AG04450 (cell line): ENCODE measurements around the gene TTLL9. TPM values are rescaled to one million over a fixed set of nuclear protein-coding genes. Genes with fewer than 3 reads are reported as not detected.

Experiments
- CTCF ChIA-PET: fragments of 300-600, 350-600 bp; formaldehyde crosslinking; extraction: SDS; loops from one replicate; lab custom pipeline; 2022; ENCODE audit warnings: antibody characterized with exemption, inconsistent platforms; lab: Charles Lee
- POLR2A ChIA-PET: fragments of 350-600 bp; formaldehyde crosslinking; extraction: SDS; loops from one replicate; lab custom pipeline; 2021; ENCODE audit warnings: antibody characterized with exemption, inconsistent platforms; lab: Yijun Ruan, JAX
- DNase-seq: peaks from one replicate; pipeline ENCODE4 v3.0.0-alpha.2; 2011; ENCODE audit warnings: low read depth, low spot score
- H3K27ac ChIP-seq: one replicate; pipeline ENCODE4 v1.5.1; 2012; ENCODE audit warnings: low read depth, low read length, control low read depth
- H3K27me3 ChIP-seq: one replicate; pipeline ENCODE4 v1.6.0; 2012; ENCODE audit warnings: low read length; ENCODE audit not compliant: control insufficient read depth, insufficient read depth
- H3K4me3 ChIP-seq: 2 replicates; pipeline ENCODE4 v1.5.1; 2011; ENCODE audit warnings: mild to moderate bottlenecking, low read depth, low read length, control low read depth
- H3K9me3 ChIP-seq: 2 replicates; pipeline ENCODE4 v1.5.1; 2012; ENCODE audit warnings: low read length; ENCODE audit not compliant: control insufficient read depth, insufficient read depth
- CTCF ChIP-seq: IDR thresholded peaks from 2 replicates; pipeline ENCODE4 v1.5.1; 2011; ENCODE audit warnings: low read depth, low read length, control low read depth, inconsistent platforms
- polyA plus RNA-seq: library from polyadenylated mRNA; depleted of rRNA; stranded (reverse); fragments of >200 nt; gene quantifications from 2 replicates; pipeline ENCODE4 v1.2.3, GENCODE V29; 2011

TTLL9 gene
- polyA plus RNA-seq, 1 experiment = not detected

DNA sequence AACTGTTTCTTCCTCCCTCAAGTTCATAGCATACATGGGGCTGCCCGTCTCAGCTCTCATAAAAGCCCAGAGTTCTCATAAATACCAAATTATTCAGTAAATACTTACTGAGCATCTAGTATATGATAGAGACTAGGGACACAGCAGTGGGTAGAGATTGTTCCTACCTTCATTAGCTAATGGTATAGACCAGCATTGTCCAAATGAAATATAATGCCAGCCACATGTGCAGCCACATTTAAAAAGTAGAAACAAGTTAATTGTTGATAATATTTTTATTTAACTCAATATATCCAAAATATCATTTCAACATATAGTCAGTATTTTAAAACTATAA lies 1.2 kb downstream of the TTLL9 start:
- no peak overlapping the region for H3K27ac ChIP-seq
- no peak for TF ChIP-seq CTCF
- ChIA-PET CTCF (interaction anchor here (0.7 to 1.9 kb wide), 3 partner anchors 18 to 604 kb away, joined by 3 to 10 read pairs (median 3); no protein-coding TSS in a partner anchor), POLR2A (no interaction called here)
- H3K27me3 ChIP-seq = peaks cover 52% of the 10 kb centered on the region
- H3K4me3 ChIP-seq = no peak overlapping the region
- H3K9me3 ChIP-seq = no peaks in the 10 kb centered on the region
- no peak for DNase-seq

DNA sequence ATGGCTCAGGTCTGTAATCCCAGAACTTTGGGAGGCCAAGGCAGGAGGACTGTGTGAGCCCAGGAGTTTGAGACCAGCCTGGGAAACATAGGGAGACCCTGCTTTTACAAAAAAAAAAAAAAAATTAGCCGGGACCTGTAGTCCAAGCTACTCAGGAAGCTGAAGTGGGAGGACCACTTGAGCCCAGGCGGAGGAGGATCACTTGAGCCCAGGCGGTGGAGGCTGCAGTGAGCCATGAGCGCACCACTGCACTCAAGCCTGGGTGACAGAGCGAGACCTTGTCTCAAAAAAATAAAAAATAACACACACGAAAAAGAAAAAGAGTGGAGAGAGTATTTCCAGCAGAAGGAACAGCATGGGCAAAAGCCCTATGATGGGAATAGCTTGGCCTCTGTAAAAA lies 2.0 kb downstream of the TTLL9 start:
- peaks cover 47% of the 10 kb centered on the region for H3K27me3 ChIP-seq
- no peak overlapping the region for H3K27ac ChIP-seq
- no peak for DNase-seq
- H3K9me3 ChIP-seq = no peaks in the 10 kb centered on the region
- no peak overlapping the region for H3K4me3 ChIP-seq
- TF ChIP-seq CTCF = no peak
- POLR2A ChIA-PET = no interaction called here
- CTCF ChIA-PET = interaction anchor here (0.7 to 1.9 kb wide), 4 partner anchors 19 to 603 kb away, joined by 3 to 10 read pairs (median 3); no protein-coding TSS in a partner anchor

DNA sequence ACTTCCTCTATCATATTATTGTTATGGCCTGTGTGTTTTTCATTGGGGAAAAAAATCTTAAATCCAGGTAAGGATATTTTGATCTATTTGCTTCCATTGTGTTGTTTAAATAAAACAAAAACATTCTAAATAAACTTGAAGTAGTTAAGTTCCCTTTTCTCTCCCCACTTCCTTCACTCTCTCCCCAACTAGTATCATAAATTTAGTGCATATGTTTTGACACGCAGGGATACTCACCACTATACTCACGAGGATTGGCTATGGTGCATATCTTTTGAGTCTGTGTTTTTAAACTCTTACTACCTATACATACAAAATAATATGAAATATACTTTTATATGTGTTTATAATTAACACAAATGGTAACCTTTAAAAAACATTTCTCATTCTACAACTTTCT lies 5.2 kb downstream of the TTLL9 start:
- POLR2A ChIA-PET = no interaction called here
- Histone ChIP-seq H3K4me3 (no peak overlapping the region), H3K27me3 (peaks cover 26% of the 10 kb centered on the region), H3K9me3 (no peaks in the 10 kb centered on the region), H3K27ac (no peak overlapping the region)
- no peak for DNase-seq
- no peak for TF ChIP-seq CTCF
- CTCF ChIA-PET = no interaction called here

DNA sequence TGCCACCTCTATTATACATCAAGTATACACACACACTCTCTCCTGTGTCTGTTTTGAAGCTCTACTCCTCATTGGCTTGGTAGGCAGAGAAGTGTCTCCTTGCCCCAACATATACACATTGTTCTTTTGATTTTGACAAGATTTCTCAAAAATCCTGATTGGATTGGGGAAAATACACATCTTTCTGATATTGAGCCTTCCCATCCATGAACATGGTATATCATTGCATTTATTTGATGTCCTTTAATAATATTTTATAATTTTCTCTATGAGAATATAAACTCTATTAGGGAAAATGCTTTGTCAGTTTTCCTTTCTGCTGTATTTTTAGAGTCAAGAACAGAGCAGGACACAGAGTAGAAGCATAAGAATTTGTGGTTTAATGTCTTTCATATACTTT lies 7.2 kb downstream of the TTLL9 start:
- CTCF ChIA-PET = no interaction called here

More for the DNA sequence above, 7.2 kb downstream of the TTLL9 start:
- DNase-seq = no peak
- POLR2A ChIA-PET = no interaction called here
- no peak overlapping the region for H3K27ac ChIP-seq
- no peak overlapping the region for H3K4me3 ChIP-seq
- H3K9me3 ChIP-seq = no peaks in the 10 kb centered on the region
- TF ChIP-seq CTCF = no peak
- H3K27me3 ChIP-seq = peaks cover 7% of the 10 kb centered on the region
